Measurements from ENCODE around the gene MBP.

DNA sequence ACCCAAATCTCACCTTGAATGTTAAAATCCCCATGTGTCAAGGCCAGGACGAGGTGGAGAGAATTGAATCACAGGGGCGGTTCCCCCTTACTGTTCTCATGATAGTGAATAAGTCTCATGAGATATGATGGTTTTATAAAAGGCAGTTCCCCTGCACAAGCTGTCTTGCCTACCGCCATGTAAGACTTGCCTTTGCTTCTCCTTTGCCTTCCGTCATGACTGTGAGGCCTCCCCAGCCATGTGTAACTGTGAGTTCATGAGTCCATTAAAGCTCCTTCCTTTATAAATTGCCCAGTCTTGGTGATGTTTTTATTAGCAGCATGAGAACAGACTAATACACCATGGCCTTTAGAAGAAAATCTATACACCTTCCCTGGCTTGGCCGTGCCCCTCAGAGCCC is 7.4 kb upstream of the MBP start:
- no peak for TF ChIP-seq EZH2 (IDR thresholded peaks at IDR 0.05; ENCODE audit: low read depth, unreplicated experiment)
- TF ChIP-seq, protein P1, sequence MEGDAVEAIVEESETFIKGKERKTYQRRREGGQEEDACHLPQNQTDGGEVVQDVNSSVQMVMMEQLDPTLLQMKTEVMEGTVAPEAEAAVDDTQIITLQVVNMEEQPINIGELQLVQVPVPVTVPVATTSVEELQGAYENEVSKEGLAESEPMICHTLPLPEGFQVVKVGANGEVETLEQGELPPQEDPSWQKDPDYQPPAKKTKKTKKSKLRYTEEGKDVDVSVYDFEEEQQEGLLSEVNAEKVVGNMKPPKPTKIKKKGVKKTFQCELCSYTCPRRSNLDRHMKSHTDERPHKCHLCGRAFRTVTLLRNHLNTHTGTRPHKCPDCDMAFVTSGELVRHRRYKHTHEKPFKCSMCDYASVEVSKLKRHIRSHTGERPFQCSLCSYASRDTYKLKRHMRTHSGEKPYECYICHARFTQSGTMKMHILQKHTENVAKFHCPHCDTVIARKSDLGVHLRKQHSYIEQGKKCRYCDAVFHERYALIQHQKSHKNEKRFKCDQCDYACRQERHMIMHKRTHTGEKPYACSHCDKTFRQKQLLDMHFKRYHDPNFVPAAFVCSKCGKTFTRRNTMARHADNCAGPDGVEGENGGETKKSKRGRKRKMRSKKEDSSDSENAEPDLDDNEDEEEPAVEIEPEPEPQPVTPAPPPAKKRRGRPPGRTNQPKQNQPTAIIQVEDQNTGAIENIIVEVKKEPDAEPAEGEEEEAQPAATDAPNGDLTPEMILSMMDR (conservative IDR thresholded peaks at IDR 0.05; ENCODE audit: low read depth in 2 of 2) = no peak
- TF ChIP-seq, protein P2, sequence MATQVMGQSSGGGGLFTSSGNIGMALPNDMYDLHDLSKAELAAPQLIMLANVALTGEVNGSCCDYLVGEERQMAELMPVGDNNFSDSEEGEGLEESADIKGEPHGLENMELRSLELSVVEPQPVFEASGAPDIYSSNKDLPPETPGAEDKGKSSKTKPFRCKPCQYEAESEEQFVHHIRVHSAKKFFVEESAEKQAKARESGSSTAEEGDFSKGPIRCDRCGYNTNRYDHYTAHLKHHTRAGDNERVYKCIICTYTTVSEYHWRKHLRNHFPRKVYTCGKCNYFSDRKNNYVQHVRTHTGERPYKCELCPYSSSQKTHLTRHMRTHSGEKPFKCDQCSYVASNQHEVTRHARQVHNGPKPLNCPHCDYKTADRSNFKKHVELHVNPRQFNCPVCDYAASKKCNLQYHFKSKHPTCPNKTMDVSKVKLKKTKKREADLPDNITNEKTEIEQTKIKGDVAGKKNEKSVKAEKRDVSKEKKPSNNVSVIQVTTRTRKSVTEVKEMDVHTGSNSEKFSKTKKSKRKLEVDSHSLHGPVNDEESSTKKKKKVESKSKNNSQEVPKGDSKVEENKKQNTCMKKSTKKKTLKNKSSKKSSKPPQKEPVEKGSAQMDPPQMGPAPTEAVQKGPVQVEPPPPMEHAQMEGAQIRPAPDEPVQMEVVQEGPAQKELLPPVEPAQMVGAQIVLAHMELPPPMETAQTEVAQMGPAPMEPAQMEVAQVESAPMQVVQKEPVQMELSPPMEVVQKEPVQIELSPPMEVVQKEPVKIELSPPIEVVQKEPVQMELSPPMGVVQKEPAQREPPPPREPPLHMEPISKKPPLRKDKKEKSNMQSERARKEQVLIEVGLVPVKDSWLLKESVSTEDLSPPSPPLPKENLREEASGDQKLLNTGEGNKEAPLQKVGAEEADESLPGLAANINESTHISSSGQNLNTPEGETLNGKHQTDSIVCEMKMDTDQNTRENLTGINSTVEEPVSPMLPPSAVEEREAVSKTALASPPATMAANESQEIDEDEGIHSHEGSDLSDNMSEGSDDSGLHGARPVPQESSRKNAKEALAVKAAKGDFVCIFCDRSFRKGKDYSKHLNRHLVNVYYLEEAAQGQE (IDR thresholded peaks at IDR 0.05; ENCODE audit: unreplicated experiment) = no peak
- TF ChIP-seq POLR2AphosphoS5 (IDR thresholded peaks at IDR 0.05; ENCODE audit: low read depth) = no peak
- no peak for TF ChIP-seq EZH2phosphoT487 (IDR thresholded peaks at IDR 0.05; ENCODE audit: unreplicated experiment)
- no peak for TF ChIP-seq CREB1 (CRISPR knock-in tag; IDR thresholded peaks at IDR 0.05; ENCODE audit: low read depth)
- no peak for TF ChIP-seq JUNB (IDR thresholded peaks at IDR 0.05; ENCODE audit: unreplicated experiment)
- no peak for TF ChIP-seq NANOG (IDR thresholded peaks at IDR 0.05; ENCODE audit: borderline replicate concordance)
- TF ChIP-seq ZNF114 (CRISPR knock-in tag; IDR thresholded peaks at IDR 0.05) = no peak
- no peak for TF ChIP-seq ZNF331 (CRISPR knock-in tag; IDR thresholded peaks at IDR 0.05; ENCODE audit: low read depth)
- TF ChIP-seq, protein P3, sequence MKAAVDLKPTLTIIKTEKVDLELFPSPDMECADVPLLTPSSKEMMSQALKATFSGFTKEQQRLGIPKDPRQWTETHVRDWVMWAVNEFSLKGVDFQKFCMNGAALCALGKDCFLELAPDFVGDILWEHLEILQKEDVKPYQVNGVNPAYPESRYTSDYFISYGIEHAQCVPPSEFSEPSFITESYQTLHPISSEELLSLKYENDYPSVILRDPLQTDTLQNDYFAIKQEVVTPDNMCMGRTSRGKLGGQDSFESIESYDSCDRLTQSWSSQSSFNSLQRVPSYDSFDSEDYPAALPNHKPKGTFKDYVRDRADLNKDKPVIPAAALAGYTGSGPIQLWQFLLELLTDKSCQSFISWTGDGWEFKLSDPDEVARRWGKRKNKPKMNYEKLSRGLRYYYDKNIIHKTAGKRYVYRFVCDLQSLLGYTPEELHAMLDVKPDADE (IDR thresholded peaks at IDR 0.05) = no peak

Measured in GM23338 (cell line).